Fibroblast of lung (primary cell): Measurements from ENCODE around the gene MYPN.

Source experiments
- EZH2 ChIP-seq: IDR thresholded peaks from 2 replicates; pipeline ENCODE4 v1.5.1; 2012; ENCODE audit warnings: low read length, control low read depth, mild to moderate bottlenecking; ENCODE audit errors: missing control alignments
- TF ChIP-seq, protein P1 (sequence below), 2 donors: IDR thresholded peaks in 1 of 2; conservative IDR thresholded peaks in 1 of 2; 1 replicate in 1 of 2; 2 replicates in 1 of 2; pipeline ENCODE4 v1.5.1; 2011 to 2012; ENCODE audit warnings: low read length in 2 of 2, control low read depth in 1 of 2, inconsistent platforms in 1 of 2, low read depth in 1 of 2, mild to moderate bottlenecking in 1 of 2

DNA sequence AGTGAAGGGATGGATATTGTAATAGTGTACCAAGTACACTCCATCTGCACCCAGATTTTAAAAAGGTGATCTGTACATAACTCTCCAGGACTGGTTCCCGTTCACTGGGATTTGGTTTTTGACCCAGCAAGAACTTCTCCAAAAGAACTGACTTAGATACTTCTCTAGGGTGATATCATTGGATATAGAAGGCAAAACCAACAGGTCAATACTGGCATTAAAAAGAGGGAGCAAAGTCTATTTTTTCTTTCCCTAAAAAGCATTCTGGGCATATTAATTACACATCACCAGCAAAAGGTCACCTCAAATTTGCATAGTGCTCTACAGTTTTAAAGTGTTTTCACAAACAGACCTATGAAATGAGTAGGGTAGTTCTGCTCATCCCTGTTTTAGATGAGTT, 3.5 kb downstream of the MYPN start:
- TF ChIP-seq, protein P1, sequence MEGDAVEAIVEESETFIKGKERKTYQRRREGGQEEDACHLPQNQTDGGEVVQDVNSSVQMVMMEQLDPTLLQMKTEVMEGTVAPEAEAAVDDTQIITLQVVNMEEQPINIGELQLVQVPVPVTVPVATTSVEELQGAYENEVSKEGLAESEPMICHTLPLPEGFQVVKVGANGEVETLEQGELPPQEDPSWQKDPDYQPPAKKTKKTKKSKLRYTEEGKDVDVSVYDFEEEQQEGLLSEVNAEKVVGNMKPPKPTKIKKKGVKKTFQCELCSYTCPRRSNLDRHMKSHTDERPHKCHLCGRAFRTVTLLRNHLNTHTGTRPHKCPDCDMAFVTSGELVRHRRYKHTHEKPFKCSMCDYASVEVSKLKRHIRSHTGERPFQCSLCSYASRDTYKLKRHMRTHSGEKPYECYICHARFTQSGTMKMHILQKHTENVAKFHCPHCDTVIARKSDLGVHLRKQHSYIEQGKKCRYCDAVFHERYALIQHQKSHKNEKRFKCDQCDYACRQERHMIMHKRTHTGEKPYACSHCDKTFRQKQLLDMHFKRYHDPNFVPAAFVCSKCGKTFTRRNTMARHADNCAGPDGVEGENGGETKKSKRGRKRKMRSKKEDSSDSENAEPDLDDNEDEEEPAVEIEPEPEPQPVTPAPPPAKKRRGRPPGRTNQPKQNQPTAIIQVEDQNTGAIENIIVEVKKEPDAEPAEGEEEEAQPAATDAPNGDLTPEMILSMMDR (conservative IDR thresholded peaks at IDR 0.05 in 1 of 2, IDR thresholded peaks at IDR 0.05 in 1 of 2; ENCODE audit: low read depth in 1 of 2, low read length in 2 of 2): no peak
- no peak for TF ChIP-seq EZH2
